NOMO-1 (cell line): Measurements from ENCODE around the gene STOM.
"Not testable (repeated sequence)": the region's sequence is repeated elsewhere in the genome, so short reads cannot be mapped to it uniquely, and the experiment has no call there.

ENCODE experiments used
- DNase-seq, 2 experiments: peaks; one replicate each; lab custom pipeline; 2025; ENCODE audit not compliant: unreplicated experiment in 2 of 2; lab: John Stamatoyannopoulos, UW

STOM gene, protein sequence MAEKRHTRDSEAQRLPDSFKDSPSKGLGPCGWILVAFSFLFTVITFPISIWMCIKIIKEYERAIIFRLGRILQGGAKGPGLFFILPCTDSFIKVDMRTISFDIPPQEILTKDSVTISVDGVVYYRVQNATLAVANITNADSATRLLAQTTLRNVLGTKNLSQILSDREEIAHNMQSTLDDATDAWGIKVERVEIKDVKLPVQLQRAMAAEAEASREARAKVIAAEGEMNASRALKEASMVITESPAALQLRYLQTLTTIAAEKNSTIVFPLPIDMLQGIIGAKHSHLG

DNA sequence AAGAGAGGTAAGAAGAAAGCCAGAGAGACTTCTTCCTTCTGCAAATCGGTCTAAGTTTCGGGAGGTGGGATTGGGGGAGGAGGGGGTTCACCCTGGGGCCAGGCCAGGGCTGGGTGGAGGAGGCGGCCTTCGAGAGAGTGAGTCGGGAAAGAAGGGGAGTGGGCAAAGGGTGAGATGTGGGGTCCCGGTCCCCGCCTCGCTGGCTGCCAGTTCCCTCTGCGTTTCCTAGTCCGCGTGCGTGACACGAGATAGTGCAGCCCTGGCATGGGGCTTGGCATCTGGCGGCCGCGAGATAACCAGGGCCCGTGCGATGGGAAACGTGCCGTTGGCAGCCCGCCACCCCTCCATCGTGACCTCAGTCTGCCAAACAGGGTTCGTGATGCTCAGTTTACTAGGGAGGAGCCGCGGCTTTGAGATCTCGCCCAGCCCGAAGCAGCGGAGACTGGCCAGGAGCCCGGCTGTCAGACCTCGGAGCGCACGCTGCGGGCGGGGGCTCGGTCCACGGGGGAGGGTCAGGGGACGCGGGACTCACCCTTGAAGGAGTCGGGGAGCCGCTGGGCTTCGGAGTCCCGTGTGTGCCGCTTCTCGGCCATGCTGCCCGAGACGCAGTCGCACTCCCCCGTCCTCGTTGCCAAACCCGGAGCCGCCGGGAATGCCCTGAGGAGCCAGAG lies at the start of gene STOM:
Gene STOM, minus strand, starts transcription at position 656 of the 671 bp plus-strand sequence. Its CDS starts 63 bp downstream, at position 593.
- DNase-seq, result peak; percentile 73 to 83

DNA sequence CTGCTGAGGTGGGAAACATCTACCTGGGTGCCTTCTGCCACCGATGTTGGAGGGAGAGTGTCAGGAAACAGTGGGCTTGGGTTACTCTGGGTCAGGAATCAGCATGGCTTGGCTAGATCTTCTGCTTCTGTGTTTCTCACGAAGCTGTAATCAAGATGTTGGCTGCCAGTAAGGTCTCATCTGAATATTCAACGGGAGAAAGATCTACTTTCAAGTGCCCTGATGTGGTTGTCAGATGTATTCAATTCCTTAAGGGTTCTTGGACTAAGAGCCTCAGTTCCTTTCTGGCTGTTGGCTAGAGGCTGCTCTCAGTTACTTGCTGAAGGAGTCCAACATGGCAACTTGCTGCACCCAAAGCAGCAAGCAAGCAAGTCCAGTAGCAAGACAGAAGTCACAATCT lies 41.9 kb upstream of the STOM start:
- no peak for DNase-seq

DNA sequence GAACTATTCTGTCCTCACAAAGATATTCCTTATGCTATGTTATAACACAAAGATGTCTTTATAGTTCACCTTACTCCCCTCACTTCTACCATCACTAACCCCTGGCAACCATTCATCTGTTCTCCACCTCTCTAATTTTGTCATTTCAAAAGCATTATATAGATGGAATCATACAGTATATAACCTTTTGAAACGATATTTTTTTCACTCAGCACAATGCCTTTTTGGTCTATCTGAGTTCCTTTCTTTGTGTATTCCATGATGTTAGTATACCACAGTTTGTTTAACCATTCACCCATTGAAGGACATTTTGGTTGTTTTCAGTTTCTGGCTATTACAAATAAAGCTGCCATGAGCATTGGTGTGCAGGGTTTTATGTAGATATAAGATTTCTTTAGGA lies 35.8 kb upstream of the STOM start:
- no peak for DNase-seq

DNA sequence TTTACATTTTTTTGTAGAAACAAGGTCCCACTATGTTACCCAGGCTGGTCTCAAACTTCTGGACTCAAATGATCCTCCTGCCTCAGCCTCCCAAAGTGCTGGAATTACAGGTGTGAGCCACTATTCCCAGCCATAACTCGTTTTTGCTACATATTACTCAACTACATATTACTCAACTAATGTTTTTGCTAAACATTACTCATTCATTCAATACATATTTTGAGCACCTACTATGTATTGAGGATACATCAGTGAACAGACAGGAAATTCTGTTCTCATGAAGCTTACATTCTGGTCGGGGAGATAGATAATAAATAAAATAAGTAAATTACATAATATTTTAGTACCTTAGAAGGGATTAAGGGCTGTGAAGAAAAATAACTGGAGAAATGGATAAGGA lies 34.9 kb upstream of the STOM start:
- no peak for DNase-seq

DNA sequence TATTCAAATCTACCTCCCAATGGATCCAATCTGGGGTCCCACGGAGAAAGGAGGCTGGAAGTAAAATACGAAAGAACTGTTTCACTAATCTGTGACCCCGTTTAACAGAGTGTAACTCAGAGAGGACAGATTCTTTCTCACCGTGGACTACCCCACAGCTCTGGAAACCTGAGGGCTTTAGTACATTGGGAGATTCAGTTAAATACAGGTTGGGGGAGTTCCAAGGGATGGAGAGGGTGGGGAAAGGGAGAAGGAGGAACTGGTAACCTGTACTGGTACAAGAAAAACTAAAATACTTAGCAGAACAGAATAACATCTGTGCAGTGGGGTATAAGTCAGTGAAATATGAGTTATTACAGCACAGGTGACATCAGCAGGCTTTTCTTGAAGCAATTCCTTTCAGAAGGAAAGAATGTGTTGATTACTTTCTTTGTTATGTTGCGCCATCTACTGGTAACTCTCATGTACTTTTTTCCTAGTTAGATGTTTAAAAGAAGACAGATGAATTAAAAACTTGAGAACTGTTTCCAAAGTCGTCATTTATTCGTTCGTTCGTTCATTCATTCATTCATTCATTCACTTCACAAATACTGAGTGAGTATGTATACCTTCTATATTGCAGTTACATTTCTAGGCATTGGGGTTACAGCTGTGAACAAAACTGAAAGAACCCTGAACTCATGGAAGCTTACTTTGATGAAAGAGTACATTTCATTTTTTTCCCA lies 30.0 kb upstream of the STOM start:
- peak in 1 of 2 experiments; percentile 71 for DNase-seq

DNA sequence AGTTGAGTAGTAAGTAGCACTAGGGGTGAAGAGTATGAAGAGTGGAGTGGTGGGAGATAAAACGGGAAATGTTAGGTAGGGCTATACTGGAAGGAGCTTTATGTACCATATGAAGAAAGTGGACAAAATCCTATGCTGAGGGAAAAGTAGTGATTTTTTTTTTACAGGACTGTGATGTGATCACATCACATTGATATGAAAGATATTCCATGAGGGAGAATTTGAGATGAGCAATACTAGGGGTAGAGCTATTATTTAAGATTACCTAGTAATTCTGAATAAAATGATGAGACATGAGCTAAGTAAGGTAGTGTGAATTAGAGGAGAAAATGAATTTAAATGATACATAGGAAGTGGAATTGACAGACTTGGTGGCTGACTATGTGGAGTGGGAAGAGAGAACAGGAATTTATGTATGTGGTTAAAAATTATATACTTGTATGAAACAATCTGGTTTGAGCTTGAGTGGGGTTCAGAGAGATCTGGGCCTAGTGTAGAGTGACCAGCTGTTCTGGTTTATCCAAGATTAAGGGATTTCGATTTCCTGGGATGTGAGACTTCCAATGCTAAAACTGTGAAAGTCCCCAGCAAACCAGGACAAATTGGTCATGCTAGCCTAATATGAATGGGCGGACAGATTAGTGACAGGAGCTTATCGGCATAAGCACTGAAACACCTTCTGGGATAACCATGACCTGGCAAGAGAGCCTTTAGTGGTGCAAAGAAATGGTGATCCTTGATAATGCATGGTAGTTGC lies 29.3 kb upstream of the STOM start:
- DNase-seq, result no peak

DNA sequence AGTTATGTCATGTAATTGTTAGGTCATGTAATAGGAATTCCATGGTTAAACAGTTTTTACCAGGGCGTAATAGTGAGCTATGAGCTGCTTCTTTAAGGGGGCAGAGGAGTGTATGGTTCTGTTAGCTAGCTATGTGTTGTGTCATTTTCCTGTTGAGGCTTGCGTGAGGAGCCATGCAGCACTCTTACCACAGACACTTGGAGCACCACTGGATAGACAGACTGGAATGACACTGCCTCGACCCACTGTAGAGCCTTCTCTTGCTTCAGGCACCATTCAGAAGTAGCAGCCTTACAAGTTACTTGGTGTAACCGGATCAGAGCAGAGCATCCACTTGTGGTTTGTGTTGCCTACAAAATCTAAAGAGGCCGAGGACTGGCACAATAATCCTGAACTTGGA lies 28.3 kb upstream of the STOM start:
- no peak for DNase-seq

DNA sequence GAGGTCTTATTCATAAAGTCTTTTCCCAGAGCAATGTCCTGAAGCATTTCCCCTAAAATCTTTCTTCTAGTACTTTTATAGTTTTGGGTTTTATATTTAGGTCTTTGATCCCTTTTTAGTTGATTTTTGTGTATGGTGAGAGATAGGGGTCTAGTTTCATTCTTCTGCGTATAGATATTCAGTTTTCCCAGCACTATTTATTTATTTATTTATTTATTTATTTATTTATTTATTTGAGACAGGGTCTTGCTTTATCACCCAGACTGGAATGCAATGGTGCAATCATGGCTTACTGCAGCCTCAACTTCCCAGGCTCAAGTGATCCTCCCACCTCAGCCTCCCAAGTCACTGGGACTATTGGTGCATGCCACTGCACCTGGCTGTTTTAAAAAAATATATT lies 27.2 kb upstream of the STOM start:
- not testable (repeated sequence) for DNase-seq

DNA sequence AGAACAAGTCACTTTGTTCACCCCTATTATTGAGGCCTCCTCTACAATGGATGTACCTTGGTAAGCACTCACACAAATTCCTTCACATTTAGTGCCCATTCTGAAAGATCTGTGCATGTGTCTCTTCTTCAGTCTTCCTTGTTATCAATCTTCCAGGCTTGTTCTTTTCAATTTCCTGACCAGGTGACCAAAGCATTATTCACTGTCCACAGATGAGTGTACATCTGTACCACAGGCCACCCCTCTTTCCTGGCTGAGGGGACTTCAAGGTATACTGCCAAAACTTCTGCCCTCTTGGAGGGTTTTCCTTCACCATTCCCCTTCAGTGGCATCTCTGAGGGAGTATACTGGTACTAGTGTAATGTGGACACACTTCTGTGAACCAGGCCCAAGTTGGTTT lies 25.5 kb upstream of the STOM start:
- no peak for DNase-seq

DNA sequence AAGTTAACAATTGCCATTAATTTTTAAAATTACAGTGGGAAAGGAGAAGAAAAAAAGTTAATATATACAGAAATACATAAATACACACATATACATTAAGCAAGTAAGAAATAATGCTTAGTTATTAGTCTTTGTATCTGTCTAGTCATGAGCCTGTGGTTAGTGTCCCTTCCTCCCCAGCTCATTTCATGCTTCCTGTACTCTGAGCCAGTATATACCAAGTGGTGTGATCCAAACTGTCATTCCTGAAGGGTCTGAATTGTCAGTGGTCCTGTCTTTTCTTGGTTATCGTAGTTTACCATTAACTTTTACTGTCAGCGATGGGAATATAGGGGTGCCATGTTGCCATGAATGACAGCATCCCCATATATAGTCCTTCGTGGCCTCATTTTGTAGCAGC lies 24.2 kb upstream of the STOM start:
- no peak for DNase-seq

DNA sequence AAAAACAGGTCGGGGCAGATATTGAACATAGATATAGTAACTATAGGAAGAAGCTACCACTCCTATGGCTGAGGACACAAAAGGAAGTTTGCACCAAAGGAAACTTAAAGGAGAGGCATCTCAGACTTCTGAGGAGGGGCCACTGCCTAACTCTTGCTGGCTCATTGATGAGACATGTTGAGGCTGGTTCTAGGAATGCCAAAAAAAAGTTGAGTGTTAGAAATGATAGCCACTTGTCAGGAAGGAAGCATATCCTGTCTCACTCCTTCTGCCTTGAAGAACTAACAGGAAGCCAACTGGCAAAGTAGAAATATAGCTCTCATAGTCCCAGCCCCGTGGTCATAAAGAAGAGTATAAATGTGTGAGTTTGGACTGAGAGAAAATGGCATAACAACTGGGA lies 23.3 kb upstream of the STOM start:
- peak in 1 of 2 experiments; percentile 27 for DNase-seq

DNA sequence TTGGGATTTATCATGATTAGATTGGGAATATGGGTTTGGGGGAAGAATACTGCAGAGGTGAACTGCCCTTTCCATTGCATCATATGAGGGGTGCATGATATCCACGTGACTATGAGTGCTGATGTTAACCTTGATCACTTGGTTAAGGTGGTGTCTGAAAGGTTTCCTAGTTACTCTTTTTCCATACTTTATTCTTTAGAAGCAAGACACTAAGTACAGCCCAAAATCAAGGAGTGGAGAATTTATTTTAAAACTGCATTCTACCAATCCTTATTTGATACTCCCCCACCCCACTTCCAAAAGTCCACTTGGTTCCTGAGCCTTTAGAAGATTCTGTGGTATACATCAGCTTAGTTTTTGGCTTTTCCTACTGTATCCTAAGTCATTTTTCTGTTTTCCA lies 20.3 kb upstream of the STOM start:
- DNase-seq, result no peak

DNA sequence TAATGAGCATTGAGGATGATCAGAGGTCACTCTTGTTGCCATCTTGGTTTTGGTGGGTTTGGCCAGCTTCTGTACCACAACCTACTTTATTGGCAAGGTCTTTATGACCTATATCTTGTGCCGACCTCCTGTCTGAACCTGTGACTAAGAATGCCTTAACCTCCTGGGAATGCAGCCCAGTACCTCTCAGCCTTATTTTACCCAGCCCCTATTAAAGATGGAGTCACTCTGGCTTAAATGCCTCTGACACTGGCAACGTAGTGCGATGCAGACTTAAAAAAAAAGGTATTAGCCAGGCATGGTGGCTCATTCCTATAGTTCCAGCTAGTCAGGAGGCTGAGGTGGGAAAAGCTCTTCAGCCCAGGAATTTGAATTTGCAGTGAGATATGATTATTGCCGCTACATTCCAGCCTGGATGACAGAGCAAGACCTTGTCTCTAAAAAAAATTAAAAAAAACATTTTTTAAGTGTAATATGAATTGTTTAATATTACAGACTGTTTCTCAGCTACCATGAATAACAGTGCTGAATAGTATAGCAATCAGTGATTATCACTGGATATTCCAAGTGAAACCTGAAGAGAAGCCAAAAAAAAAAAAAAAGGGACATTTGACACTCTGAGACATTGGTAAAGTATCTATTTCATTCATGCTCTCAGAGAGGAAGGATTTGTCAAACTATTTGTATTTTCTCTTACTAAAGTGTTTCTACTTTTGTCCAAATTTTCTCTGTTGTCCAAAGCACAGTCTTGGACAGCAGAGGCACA lies 18.3 kb upstream of the STOM start:
- DNase-seq, result no peak

DNA sequence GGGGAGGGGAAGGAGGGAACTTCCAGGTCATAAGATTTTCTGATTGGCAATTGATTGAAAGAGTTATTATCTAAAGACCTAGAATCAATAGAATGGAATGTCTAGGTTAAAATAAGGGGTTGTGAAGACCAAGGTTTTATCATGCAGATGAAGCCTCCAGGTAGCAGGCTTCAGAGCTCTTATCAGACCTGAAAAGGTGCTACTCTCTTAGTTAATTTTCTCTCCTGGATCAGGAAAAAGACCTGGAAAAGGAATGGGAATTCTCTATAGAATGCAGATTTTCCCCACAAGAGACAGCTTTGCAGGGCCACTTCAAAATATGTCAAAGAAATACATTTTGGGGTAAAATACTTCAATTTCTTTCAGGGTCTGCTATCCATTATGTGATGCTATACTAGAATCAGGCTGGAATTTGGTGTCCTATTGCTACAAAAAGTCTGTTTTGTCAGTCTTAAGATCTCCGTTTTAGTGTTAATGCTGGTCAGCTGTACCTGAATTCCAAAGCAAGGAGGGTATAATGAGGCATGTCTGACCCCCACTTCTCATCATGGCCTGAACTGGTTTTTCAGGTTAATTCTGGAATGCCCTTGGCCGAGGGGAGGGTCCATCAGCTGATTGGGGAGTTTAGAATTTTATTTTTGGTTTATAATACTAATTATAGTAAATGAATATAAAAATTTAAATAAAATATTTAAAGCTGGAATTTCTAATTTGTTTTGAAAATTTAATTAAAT lies 16.6 kb upstream of the STOM start:
- DNase-seq, result no peak

DNA sequence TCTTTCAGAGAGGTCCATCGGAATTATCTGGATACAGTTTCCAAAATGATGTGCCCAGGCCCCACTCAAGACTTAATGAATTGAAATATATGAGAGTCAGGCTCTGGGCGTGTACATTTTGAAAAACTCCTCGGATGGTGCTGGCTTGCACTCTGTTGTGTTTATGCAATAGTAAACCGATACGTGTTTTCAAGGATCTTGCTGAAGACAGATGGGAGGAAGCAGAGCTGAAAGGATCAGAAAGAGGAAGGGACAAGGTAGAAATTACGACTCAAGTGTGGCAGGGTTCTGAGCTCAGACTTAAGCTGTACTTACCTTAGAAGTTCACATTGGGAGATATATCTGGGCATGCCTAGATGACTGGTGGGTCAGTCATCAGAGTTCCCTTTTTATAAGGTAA lies 13.7 kb upstream of the STOM start:
- peak; percentile 56 to 83 for DNase-seq

DNA sequence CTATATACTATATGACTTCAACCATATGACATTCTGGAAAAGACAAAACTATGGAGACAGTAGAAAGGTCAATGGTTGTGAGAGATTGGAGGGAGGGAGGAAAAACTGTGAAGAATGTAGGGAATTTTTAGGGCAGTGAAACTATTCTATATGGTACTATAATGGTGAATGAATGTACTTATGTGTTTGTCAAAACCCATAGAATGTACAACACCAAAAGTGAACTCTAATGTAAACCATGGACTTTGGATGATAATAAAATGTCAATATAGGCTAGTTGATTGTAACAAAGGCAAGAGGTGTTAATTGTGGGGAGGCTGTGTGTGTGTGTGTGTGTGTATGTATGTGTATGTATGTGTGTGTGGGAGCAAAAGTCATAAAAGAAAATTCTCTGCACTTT lies 10.8 kb upstream of the STOM start:
- no peak for DNase-seq

DNA sequence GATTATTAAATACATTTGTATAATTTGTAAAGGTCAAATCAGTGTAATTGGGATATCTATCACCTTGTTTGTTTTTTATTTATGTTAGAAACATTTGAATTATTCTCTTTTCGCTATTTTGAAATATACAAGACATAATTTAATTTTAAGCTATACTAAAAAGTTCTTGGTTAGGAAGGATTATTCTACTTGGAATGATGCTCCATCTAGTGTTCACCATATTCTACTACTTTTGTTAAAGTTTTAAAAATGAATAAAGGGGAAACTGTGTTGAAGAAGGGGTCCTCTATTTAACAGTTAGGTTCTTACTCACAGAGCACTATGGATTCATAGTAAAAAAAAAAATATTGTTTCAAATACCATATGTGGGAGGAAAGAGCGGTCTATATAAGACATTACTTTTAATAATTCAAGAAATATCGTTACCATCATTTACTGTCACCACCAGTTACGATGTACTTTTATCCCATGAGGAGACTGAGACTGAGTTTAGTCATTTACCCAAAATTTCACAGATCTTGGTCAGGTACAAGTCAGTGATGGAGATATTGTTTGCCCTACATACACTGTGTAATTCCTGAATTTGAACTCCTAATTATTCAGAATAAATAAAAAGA lies 6.3 kb upstream of the STOM start:
- DNase-seq, result no peak

DNA sequence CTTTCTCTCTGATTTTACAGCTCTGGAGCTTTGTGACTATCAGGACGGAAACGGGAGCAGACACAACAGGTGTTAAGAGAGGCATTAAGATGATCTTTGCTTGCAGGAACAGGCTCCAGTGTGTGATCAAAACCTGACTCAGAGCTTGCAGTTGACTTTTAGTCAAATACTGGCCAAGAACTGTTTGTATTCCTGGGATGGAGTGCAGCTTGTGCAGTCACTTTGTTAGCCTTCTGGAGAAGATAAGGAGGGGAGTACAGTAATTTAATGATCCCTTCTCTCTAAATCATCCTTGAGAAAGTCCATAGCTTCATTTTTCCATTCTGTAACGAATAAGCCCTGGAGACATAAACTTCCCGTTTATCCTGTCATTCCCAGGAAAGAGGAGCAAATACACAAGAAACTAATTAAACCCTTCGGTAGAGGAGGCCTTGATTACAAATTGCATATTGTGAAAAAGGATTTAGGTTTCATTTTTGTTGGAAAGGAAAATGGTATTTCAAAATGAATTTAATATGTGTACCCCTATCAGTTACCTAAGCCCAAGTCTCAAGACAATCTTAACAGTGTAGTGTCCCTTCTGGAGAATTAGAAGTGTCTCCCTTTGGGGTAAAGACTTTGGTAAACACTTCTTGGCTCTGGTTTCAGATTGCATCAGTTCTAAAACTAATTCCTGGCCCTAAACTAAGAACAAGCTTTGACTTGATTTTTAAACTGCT lies 3.1 kb upstream of the STOM start:
- DNase-seq, result no peak
